Stimulated activated CD8-positive, alpha-beta memory T cell treated with anti-CD3 and anti-CD28 coated beads, Interleukin-4, amount 100 ng/mL, for 24 hours (primary cell): ENCODE data around the gene NFATC4.
"Not testable (repeated sequence)": the region's sequence is repeated elsewhere in the genome, so short reads cannot be mapped to it uniquely, and the experiment has no call there.

Source experiments
- DNase-seq: peaks from one replicate; pipeline ENCODE4 v3.0.0-alpha.2; 2020; ENCODE audit warnings: low read depth

NFATC4 gene

DNA sequence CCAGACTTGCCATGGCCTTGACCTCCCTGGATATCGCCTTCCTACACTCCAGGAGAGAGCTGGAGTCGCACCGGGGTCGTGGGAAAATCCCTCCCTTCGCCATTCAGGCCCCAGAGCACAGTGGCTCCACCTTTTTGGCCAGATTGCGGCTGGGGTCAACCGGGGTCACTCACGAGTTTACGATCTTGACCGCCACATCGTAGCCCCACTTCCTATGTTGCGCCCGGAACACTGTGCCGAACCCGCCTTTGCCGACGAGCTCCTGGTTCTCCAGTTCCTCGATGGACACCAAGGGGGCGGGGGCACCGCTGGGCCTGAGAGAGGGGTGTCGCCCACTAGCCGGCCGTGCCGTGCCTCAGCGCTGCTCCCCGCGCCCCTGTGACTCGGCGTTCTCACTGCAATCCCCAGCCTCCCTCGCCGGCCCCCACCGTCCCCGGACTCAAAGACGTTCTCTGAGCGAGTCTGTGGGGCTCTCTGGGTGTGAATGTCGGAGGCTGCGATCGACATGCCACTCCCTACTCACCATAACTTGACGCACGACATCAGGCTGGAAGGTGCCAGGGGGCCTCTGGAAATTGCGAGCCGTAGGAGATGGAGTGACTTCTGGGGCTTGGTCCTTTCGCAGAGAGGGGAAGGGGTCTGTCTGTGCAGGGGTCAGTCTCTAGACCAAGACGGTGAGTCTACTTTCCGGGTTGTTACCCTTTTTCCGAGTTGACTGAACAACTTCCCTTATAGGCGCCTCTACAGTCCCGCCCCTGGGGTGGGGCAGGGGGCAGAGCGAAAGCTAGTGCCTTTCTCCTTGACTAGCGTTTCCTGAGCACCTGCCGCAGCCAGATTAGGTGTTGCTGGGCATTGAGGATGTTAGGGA is 28.5 kb upstream of the NFATC4 start, which contains the start of gene RIPK3:
Gene RIPK3 (minus strand): TSS at position 708 of the 868 bp plus-strand sequence. CDS start 165 bp downstream, at position 543.
- DNase-seq, result peak; percentile 54

DNA sequence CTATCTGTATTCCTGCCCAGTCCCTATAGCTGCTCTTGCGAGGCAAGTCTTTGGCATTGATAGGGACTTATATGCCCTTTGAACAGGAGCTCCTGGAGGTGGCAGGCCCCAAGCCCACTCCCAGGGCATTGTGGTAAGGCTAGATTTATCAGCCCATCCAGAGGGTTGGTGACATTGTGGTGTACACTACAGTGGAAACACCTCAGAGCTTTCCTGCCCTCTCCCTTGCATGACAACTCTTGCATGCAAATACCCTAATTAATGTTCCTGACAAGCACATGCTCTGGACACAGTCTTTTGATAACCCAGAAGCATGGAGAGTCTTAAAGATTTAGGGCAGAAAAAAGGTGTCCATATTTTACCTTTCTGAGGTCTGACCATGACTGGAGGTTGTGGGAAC is 27.4 kb upstream of the NFATC4 start:
- DNase-seq, result no peak

DNA sequence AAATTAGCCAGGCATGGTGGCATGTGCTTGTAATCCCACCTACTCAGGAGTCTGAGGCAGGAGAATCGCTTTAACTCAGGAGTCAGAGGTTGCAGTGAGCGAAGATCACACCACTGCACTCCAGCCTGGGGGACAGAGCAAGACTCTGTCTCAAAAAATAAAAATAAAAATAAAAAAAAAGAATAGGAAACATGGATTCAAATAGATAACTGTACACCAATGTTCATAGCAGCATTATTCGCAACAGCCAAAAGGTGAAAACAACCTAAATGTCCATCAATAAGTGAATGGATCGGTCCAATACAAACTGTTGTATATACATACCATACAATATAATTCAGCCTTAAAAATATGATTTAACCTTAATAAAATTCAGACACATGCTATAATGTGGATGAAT is 25.1 kb upstream of the NFATC4 start:
- no peak for DNase-seq

DNA sequence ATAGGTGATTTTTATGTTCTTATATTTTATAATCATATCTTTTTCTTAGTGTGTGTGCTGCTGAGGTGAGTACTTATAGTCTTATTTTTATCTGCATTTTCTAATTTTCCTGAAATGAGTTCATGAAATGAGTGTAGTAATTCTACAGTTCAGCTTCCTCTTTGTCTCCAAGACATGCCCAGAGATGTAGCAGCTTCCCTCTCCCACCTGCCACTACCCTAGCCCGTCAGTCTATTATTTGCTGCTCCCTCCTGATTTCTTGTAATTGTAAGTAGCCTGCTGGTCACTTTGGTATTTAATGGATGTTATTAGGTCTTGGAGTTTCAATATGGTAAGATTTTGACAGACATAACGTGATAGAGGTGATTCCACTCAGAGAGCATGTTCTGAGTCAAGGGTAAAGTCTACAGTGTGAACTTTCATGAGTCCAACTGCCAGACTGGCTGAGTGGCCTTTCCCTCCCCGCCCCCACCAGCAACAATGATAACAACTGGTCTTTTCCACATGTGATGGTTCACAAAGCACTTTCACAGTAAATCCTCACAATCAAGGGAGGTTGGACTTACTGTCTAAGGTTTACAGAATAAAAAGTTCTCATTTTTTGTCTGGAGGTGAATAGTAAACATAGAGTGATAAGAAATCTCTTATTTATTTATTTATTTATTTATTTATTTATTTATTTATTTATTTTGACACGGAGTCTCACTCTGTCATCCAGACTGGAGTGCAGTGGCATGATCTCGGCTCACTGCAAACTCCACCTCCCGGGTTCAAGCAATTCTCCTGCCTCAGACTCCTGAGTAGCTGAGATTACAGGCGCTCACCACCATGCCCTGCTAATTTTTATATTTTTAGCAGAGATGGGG is 24.0 kb upstream of the NFATC4 start:
- DNase-seq, result no peak

DNA sequence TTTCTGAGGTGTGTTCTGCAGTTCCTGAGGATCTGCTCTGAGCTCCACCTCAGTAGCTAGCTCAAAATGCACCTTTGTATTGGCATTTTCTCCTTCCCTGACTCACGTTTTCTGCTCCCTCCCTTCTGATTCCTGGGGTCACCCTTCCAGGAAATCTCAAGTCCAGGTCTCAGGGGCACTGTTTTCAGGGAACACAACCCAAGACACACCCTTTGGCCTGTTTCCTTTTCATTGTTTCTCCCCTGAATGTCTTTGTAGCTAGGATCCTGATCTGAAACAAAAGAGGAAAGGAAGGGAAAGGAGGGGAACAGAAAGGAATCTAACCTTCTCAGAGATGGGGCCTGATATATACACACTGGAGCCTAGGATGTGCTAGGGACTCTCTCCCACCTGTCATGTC is 20.9 kb upstream of the NFATC4 start:
- no peak for DNase-seq

DNA sequence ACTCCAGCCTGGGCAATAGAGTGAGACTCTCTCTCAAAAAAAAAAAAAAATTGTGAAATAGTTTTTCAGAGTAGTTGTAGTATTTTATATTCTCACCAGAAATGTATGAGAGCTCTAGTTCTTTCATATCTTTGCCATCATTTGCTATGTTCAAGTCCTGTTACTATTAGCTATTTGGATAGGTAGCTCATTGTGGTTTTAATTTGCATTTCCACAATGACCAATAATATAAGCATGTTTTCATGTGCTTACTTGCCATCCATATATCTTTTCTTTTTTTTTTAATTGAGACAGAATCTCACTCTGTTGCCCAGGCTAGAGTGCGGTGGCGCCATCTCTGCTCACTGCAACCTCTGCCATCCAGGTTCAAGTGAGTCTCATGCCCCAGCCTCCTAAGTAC is 19.8 kb upstream of the NFATC4 start:
- no peak for DNase-seq

DNA sequence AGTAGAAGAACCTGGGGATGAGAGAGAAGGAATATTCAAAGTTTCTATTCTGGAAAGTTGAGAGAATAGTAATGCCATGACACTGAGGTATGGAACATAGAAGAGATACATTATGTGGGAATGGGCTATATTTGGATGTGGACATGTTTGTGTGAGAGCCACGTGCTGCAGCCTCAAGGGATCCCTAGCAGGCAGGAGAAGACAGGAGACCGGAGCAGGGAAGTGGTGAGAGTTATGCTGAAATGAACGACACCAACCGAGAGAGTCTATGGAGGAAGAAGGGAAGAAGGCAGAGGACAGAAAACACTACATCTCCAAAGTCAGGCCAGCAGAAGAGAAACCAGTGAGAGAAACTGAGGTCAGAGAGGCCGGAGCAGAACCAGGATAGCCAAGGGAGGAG is 18.2 kb upstream of the NFATC4 start:
- DNase-seq, result no peak

DNA sequence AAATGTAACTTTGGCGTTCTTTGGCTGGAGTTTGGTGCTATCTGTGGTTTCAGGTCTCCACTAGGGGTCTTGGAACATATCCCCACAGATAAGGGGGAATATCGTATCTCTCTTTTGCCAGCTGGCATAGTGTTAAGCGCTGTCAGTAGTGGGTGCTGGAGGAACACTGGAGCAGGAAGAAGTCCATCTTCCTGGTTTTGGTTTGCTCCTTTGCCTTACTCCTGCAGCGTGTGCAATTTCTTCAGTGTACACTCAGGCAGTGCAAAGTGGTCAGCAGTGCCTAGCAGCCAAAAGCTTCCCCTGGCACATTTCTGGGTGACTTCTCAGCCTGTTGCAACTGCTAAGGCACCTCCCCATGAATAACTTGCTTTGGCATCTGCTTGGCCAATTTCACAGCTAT is 16.5 kb upstream of the NFATC4 start:
- DNase-seq, result no peak

DNA sequence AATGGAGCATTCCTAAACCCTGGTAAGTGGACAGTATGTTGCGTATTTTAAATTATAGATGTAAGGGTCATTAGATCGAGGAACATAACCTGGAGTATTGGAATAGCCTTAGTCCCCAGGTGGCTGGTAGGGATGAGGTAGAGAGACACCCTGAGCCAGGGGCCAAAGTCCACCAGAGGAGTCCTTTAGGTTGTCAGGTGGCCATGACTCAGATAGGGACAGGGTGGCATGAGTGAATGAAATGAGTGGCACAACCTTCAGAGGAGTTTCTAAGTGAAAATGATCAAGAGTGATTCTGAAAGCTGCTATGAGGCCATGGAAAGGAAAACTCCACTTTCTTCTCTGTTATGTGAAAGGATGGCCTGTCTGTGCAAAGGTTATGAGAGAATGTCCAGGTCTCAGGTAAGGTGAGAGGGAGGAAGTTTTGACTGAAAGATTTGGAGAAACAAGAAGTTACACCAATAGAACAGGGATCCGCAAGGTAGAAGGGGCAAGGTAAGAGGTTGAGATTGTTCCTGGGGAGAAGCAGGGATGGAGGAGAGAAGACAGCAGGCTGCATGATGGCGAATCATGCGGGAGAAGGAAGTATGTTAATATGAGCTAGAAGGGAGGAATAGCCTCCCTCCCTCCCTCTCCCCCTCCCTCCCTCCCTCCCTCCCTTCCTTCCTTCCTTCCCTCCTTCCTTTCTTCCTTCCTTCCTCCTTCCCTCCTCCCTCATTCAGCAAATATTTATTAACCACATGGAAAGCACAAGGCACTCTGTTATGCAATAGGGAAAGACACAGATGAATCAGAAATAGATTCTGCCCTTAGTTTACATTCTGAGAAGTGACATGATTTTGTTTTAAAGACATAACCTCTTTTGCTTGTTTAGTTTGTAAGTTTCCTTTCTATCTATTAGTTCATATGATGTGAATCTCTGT is 14.2 kb upstream of the NFATC4 start:
- no peak for DNase-seq

DNA sequence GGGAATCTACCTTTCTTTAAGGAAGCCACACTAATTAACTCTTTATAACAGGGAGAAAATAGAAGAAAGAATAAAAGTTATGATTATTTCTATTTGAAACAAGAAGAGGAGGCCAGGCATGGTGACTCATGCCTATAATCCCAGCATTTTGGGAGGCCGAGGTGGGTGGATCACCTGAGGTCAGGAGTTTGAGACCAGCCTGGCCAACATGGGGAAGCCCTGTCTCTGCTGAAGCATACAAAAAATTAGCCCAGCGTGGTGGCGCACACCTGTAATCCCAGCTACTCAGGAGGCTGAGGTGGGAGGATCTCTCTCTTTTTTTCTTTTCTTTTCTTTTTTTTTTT is 13.5 kb upstream of the NFATC4 start:
- DNase-seq, result not testable (repeated sequence)

DNA sequence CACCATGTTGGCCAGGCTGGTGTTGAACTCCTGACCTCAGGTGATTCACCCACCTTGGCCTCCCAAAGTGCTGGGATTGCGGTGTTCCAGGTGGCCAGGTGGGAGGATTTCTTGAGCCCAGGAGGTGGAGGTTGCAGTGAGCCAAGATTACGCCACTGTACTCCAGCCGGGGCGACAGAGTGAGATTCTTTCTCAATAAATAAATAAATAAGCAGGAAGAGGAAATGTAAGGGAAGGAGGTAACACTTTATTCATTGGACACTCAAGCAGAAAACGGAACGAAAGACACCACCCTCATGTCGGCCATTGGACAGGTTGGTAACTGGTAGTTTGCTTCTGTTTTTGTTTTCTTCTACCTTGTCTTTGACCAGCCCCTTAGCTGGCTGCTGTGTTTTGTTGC is 13.0 kb upstream of the NFATC4 start:
- DNase-seq, result no peak

DNA sequence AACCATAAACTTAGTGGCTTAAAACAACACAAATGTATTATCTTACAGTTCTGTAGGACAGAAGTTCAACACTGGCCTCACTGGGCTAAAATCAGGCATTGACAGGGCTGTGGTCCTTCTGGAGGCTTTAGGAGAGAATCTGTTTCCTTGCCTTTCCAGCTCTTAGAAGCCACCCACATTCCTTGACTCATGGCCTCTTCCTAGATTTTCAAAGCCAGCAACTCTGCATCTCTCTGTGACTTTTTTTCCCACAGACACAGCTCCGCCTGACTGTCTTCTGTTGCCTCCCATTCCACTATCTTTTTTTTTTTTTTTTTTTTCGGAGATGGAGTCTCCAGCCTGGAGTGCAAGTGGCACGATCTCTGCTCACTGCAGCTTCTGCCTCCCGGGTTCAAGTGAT is 11.8 kb upstream of the NFATC4 start:
- no peak for DNase-seq

DNA sequence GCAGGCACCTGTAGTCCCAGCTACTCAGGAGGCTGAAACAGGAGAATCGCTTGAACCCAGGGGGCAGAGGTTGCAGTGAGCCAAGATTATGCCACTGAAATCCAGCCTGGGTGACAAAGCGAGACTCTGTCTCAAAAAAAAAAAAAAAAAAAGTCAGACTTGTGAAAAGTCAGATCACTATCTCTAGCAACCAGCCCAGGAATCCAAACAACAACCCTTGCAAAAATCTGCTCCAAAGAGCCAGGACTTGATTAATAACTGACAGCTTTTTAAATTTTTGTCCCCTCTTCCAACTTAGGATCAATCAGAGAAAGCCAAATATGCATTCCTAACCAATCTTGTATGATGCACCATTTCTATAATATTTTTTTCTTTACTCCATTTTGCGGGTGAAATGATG is 7.7 kb upstream of the NFATC4 start:
- no peak for DNase-seq

DNA sequence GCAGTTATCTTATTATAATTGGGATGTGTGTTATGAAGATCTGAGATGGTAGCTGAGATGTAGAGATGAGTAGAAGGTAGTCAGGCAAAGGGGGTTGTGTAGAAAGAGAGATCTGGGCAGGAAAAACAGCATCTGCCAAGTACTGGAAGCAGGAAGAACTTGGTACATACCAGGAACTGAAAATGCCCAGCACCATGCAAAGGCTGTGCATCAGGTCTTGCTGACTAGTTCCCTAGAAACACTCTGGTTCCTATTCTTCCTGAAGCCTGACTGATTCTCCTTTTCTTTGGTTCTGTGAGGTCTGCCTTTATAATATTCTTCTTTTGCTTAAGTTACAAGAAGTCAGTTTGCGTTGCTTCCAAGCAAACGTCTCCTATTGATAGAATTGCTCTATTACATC is 6.7 kb upstream of the NFATC4 start:
- DNase-seq, result no peak

DNA sequence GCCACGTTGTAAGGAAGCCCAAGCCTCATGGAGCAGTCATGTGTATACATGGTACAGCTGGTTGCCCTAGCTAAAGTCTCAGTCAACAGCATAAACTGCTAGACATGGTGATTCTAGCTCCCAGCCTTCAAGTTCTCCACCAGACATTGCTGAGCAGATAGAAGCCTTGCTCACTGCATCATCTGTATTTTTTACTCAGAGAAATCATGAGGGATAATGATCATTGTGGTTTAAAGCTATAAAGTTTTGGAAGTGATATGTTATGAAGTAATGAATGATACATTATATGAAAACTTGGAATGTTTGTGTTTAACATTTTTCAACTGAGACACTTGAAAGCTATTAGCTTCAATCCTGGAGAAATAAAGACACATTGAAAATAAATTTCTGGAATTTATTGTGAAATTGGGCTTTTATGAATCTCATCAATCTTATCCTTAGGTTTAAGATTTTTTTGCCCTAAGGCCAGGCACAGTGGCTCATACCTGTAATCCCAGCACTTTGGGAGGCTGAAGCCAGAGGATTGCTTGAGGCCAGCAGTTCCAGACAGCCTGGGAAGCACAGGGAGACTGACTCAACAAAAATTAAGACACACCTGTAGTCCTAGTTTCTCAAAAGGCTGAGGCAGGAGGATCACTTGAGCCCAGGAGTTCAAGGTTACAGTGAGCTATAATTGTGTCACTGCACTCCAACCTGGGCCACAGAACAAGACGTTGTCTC is 5.6 kb upstream of the NFATC4 start:
- DNase-seq, result no peak

DNA sequence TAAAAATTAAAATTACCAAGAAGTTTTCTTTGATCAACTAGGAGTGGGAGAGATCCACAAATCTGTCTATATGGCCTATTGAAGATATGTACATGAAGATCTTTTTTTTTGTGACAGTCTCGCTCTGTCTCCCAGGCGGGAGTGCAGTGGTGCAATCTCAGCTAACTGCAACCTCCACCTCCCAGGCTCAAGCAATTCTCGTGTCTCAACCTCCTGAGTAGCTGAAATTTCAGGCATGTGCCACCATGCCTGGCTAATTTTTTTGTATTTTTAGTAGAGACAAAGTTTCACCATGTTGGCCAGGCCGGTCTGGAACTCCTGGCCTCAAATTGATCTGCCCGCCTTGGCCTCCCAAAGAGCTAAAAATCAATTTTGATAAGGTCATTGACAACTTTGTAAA is 4.6 kb upstream of the NFATC4 start:
- no peak for DNase-seq

DNA sequence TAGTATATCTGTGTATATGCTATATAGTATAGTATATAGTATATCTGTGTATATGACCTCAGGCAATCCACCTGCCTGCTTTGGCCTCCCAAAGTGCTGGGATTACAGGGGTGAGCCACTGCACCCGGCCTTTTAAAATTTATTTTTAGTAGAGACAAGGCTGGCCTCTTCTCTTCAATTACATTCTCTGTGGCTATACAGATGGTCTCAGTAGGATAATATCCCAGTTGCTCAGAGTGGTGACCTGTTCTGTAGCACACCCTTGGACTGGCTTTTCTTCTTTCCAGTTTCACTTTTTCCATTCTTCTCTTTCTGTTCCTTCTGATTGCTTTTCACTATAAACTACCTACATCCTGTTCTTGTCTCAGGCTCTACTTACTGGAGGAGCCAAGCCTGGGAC is 3.1 kb upstream of the NFATC4 start:
- DNase-seq, result no peak

DNA sequence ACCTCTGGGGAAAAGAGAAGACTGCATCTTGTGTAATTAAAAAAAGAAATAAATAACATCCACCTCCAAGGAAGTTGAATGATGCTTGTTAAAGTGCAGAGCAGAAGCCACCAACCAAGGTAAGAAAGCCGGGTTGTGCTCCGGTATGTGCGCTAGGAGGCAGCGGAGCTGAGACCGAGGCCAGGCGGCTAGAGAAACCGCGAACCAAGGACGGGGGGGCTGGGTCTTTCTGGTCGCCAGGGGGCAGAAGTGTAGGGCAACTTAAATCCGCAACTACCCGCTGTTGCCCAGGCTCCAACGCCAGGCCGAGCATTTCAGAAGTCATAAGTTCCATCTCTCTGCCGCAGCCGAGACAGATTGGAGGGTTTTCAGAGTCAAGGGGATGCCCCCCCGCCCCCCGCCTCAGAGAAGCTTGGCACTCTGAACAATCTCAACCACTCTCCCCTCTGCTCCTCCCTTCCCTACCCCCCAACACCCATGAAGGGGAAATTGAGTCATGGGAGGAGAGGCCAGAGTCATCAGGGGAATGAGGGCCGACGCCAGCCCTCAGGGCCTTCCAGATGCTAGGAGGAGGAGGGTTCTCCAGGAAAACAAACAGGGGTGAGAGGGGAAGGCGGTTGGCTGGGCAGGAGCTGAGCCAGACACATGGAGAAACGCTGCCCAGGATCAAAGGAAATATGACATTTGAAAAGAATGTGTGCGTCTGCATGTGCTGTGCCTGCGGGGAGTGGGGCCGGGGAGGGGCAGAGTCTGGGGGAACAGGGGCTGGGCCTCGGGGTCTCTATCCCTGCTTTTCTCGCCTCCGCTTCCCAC is 2.2 kb upstream of the NFATC4 start:
- DNase-seq, result peak; percentile 58

DNA sequence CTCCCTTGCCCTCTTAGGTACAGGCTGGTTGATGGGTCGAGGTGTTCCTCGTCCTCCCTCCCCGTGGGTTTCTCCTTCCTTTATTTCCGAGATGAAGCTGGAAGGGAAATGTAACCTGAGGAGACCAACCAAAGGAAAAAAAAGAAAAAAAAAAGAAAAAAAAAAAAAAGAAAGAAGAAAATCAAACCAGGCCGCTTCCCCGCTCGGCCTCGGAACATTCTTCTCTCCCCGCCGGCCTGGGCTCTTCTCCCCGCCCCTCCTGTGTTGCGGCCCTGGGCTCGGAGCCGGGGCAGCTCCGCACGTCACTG is 1.6 kb upstream of the NFATC4 start:
- DNase-seq, result no peak

DNA sequence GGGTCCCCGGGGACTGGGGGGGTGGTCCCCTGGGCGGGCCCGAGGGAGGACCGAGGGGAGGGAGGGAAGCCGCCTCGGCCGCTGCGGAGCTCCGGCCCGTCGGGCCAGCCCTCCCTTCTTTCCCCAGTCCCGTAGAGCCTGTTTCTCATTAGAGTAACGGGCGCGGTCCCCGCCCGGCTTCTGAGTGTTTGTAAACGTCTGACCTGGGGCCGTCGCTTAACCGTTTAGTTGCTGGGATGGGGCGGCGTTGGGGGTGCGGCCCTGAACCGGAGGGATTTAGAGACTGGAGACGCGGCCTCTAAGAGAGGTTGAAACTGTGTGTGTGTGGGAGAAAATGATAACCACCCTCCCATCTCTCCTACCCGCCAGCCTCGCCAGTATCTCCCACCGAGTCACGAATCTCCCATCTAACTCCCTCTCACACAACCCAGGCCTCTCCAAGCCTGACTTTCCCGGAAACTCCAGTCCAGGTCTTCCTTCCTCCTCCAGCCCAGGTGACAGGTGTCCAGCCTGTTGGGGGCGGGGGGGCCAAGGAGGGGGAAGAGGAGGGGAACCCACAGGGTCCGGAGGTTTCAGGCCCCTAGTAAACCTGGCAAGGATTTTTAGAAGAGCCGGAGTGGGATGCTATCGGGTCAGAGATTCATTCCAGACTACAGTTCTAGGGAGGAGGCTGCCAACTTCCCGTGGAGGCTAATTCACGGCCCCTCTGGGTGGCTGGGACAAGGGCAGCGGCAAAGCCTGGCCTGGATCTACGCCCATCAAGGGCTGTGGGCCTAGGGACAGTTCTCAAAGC is 1.1 kb upstream of the NFATC4 start:
- DNase-seq, result no peak
